DOHH2 (cell line): ENCODE measurements around the gene KLHDC4.

Experiments
- H3F3A ChIP-seq: fragments of 200-600 bp; sonication (generic), shearing (Covaris generic); 2 replicates; pipeline ENCODE4 v1.6.0; 2016; ENCODE audit warnings: antibody characterized with exemption, mild to moderate bottlenecking; ENCODE audit not compliant: control insufficient read depth, insufficient read depth
- H3K27ac ChIP-seq: fragments of 200-600 bp; sonication (generic); 2 replicates; pipeline ENCODE4 v1.5.1; 2014; ENCODE audit warnings: low read depth, mild to moderate bottlenecking, low read length, moderate library complexity
- H3K27me3 ChIP-seq: fragments of 200-600 bp; sonication (generic); 2 replicates; pipeline ENCODE4 v1.6.1; 2014; ENCODE audit warnings: mild to moderate bottlenecking, low read length, mixed read lengths; ENCODE audit not compliant: control insufficient read depth
- H3K36me3 ChIP-seq: fragments of 200-600 bp; sonication (generic); 2 replicates; pipeline ENCODE4 v1.6.1; 2014; ENCODE audit warnings: mild to moderate bottlenecking, low read length, moderate library complexity, mixed read lengths; ENCODE audit not compliant: control insufficient read depth
- H3K4me1 ChIP-seq: fragments of 200-600 bp; sonication (generic); 2 replicates; pipeline ENCODE4 v1.6.1; 2014; ENCODE audit warnings: mild to moderate bottlenecking, low read length, mixed read lengths; ENCODE audit not compliant: control insufficient read depth
- H3K4me2 ChIP-seq: fragments of 200-600 bp; sonication (generic); 2 replicates; pipeline ENCODE4 v1.6.0; 2014; ENCODE audit warnings: mild to moderate bottlenecking, low read length, moderate library complexity
- H3K4me3 ChIP-seq: fragments of 200-600 bp; sonication (generic); 2 replicates; pipeline ENCODE4 v1.5.1; 2014; ENCODE audit warnings: mild to moderate bottlenecking, low read length, mixed read lengths
- H3K79me2 ChIP-seq: fragments of 200-600 bp; sonication (generic); 2 replicates; pipeline ENCODE4 v1.6.1; 2014; ENCODE audit warnings: mild to moderate bottlenecking, low read length, mixed read lengths; ENCODE audit not compliant: control insufficient read depth
- H3K9me2 ChIP-seq: fragments of 200-600 bp; sonication (generic); replicated peaks from 2 replicates; pipeline ENCODE4 v1.6.1; 2014; ENCODE audit warnings: mild to moderate bottlenecking, low read length, mixed read lengths; ENCODE audit not compliant: control insufficient read depth
- H3K9me3 ChIP-seq: fragments of 200-600 bp; sonication (generic); 2 replicates; pipeline ENCODE4 v1.6.1; 2014; ENCODE audit warnings: antibody characterized with exemption, low read length, mixed read lengths; ENCODE audit not compliant: control insufficient read depth, insufficient read depth
- H4K20me1 ChIP-seq: fragments of 200-600 bp; sonication (generic); 2 replicates; pipeline ENCODE4 v1.6.0; 2014; ENCODE audit warnings: low read depth, mild to moderate bottlenecking, antibody characterized with exemption, low read length, moderate library complexity; ENCODE audit not compliant: control insufficient read depth, insufficient read depth
- CTCF ChIP-seq: fragments of 200-600 bp; sonication (generic); IDR thresholded peaks from one replicate; pipeline ENCODE4 v1.5.1; 2014; ENCODE audit warnings: antibody characterized with exemption, mild to moderate bottlenecking, low read depth, low read length; ENCODE audit not compliant: poor library complexity, severe bottlenecking
- EZH2phosphoT487 ChIP-seq: fragments of 200-600 bp; sonication (generic); IDR thresholded peaks from 2 replicates; pipeline ENCODE4 v1.6.1; 2017; ENCODE audit warnings: borderline replicate concordance, mild to moderate bottlenecking, antibody characterized with exemption, low read length, moderate library complexity, mixed read lengths

Gene KLHDC4

GRCh38 chr16:87757841-87758426 is 7.9 kb downstream of the KLHDC4 start:
- TF ChIP-seq EZH2phosphoT487 (no peak), CTCF (no peak)
- peaks cover 95% of the 10 kb centered on the region for H3K36me3 ChIP-seq
- H3K9me3 ChIP-seq = no peaks in the 10 kb centered on the region
- H3K79me2 ChIP-seq = peaks cover 99% of the 10 kb centered on the region
- H3K27ac ChIP-seq = no peak overlapping the region
- no peak overlapping the region for H3K4me2 ChIP-seq
- peaks cover 11% of the 10 kb centered on the region; the same call in 1 of the 2 replicates for H4K20me1 ChIP-seq
- peaks cover 21% of the 10 kb centered on the region for H3K4me1 ChIP-seq
- H3K9me2 ChIP-seq = no peaks in the 10 kb centered on the region
- H3K4me3 ChIP-seq = no peak overlapping the region
- no peaks in the 10 kb centered on the region for H3K27me3 ChIP-seq
- H3F3A ChIP-seq = peaks cover 11% of the 10 kb centered on the region

GRCh38 chr16:87754535-87754934 is 11.3 kb downstream of the KLHDC4 start:
- TF ChIP-seq CTCF (no peak), EZH2phosphoT487 (no peak)
- no peak overlapping the region for H3K4me2 ChIP-seq
- H3K9me2 ChIP-seq = no peaks in the 10 kb centered on the region
- H4K20me1 ChIP-seq = peaks cover 7% of the 10 kb centered on the region; the same call in 1 of the 2 replicates
- H3K79me2 ChIP-seq = peaks cover 97% of the 10 kb centered on the region
- no peak overlapping the region for H3K27ac ChIP-seq
- H3K4me3 ChIP-seq = no peak overlapping the region
- H3K36me3 ChIP-seq = peaks cover 93% of the 10 kb centered on the region
- H3F3A ChIP-seq = no peaks in the 10 kb centered on the region
- no peaks in the 10 kb centered on the region for H3K4me1 ChIP-seq
- no peaks in the 10 kb centered on the region for H3K9me3 ChIP-seq
- H3K27me3 ChIP-seq = no peaks in the 10 kb centered on the region

GRCh38 chr16:87747626-87748414 is 18.0 kb downstream of the KLHDC4 start:
- TF ChIP-seq CTCF (no peak), EZH2phosphoT487 (no peak)
- H3K4me2 ChIP-seq = no peak overlapping the region
- peaks cover 93% of the 10 kb centered on the region for H3K79me2 ChIP-seq
- no peak overlapping the region for H3K27ac ChIP-seq
- H3K4me1 ChIP-seq = no peaks in the 10 kb centered on the region
- H4K20me1 ChIP-seq = no peaks in the 10 kb centered on the region
- H3K9me2 ChIP-seq = no peaks in the 10 kb centered on the region
- H3F3A ChIP-seq = no peaks in the 10 kb centered on the region
- peaks cover 87% of the 10 kb centered on the region for H3K36me3 ChIP-seq
- no peak overlapping the region for H3K4me3 ChIP-seq
- no peaks in the 10 kb centered on the region for H3K27me3 ChIP-seq
- no peaks in the 10 kb centered on the region for H3K9me3 ChIP-seq
